Endothelial cell of umbilical vein (primary cell): ENCODE data around the gene OSGEP. TPM values are rescaled to one million over a fixed set of nuclear protein-coding genes. Genes with fewer than 3 reads are reported as not detected.

ENCODE experiments used
- BruUV-seq: library from RNA; stranded (reverse); fragments of 400-500 nt; replicated peaks from 2 replicates; lab custom pipeline; 2021; lab: Mats Ljungman, UMichigan
- CTCF ChIA-PET: fragments of 300-600, 350-600 bp; sonication (Branson Sonifier 250); formaldehyde crosslinking; loops from one replicate; lab custom pipeline; 2021; ENCODE audit warnings: antibody characterized with exemption, inconsistent platforms; lab: Charles Lee
- POLR2A ChIA-PET: fragments of 300-600, 350-600 bp; sonication (Branson Sonifier 250); formaldehyde crosslinking; loops from one replicate; lab custom pipeline; 2021; ENCODE audit warnings: antibody characterized with exemption, inconsistent platforms; lab: Charles Lee
- DNase-seq: peaks from one replicate; pipeline ENCODE4 v3.0.0-alpha.2; 2011; ENCODE audit warnings: low read depth, low spot score
- FAIRE-seq: peaks from 2 replicates; lab custom pipeline; 2011; peaks lifted over from hg19 to GRCh38; lab: Jason Lieb, UNC
- H2AFZ ChIP-seq: 2 replicates; pipeline ENCODE4 v1.6.0; 2012; ENCODE audit warnings: low read depth, low read length, control low read depth, inconsistent platforms
- H3K27ac ChIP-seq: 2 replicates; pipeline ENCODE4 v1.5.1; 2011; ENCODE audit warnings: low read depth, mild to moderate bottlenecking, control low read depth, low read length, moderate library complexity; ENCODE audit not compliant: insufficient read depth
- H3K27me3 ChIP-seq, 2 experiments: 2 replicates each; pipeline versions ENCODE4 v1.6.0 to v1.6.1; 2011; ENCODE audit warnings: low read length in 2 of 2, mixed read lengths in 1 of 2; ENCODE audit not compliant: control insufficient read depth in 2 of 2, insufficient read depth in 2 of 2
- H3K36me3 ChIP-seq, 2 experiments: 2 replicates in 1 of 2; 3 replicates in 1 of 2; pipeline ENCODE4 v1.5.1; 2011; ENCODE audit warnings: low read length in 2 of 2, mild to moderate bottlenecking in 1 of 2, moderate library complexity in 1 of 2; ENCODE audit not compliant: control insufficient read depth in 2 of 2, insufficient read depth in 2 of 2; ENCODE audit errors: extremely low read depth in 1 of 2
- H3K4me1 ChIP-seq: 3 replicates; pipeline ENCODE4 v1.5.1; 2011; ENCODE audit warnings: mild to moderate bottlenecking, low read length; ENCODE audit not compliant: control insufficient read depth, insufficient read depth; ENCODE audit errors: extremely low read depth
- H3K4me2 ChIP-seq: 2 replicates; pipeline ENCODE4 v1.6.1; 2011; ENCODE audit warnings: low read length, control low read depth, mixed read lengths; ENCODE audit not compliant: insufficient read depth
- H3K4me3 ChIP-seq, 3 experiments: fragments of 200-600 bp in 1 of 3; sonication (generic), shearing (Covaris generic) in 1 of 3; replicated peaks in 1 of 3; 2 replicates each; pipeline ENCODE4 v1.5.1; 2011 to 2016; ENCODE audit warnings: control low read depth in 3 of 3, low read length in 3 of 3, mild to moderate bottlenecking in 2 of 3, inconsistent platforms in 1 of 3, low read depth in 1 of 3, moderate library complexity in 1 of 3; ENCODE audit not compliant: insufficient read depth in 1 of 3
- H3K79me2 ChIP-seq: 2 replicates; pipeline ENCODE4 v1.6.0; 2012; ENCODE audit warnings: low read length, inconsistent platforms; ENCODE audit not compliant: control insufficient read depth, insufficient read depth
- H3K9ac ChIP-seq: replicated peaks from 2 replicates; pipeline ENCODE3; 2011; ENCODE audit warnings: low read length, control low read depth; ENCODE audit not compliant: insufficient read depth; ENCODE audit errors: extremely low read depth
- H3K9me1 ChIP-seq: replicated peaks from 3 replicates; pipeline ENCODE4 v1.6.0; 2011; ENCODE audit warnings: mild to moderate bottlenecking, low read length; ENCODE audit not compliant: control insufficient read depth, insufficient read depth; ENCODE audit errors: extremely low read depth
- H3K9me3 ChIP-seq: replicated peaks from 2 replicates; pipeline ENCODE4 v1.5.1; 2012; ENCODE audit warnings: low read length, inconsistent platforms; ENCODE audit not compliant: control insufficient read depth, insufficient read depth
- H4K20me1 ChIP-seq: replicated peaks from 2 replicates; pipeline ENCODE3; 2011; ENCODE audit warnings: mild to moderate bottlenecking, low read length; ENCODE audit not compliant: control insufficient read depth, insufficient read depth; ENCODE audit errors: extremely low read depth
- CTCF ChIP-seq, 2 donors: IDR thresholded peaks; 1 replicate in 1 of 2; 2 replicates in 1 of 2; pipeline ENCODE4 v1.5.1; 2011; ENCODE audit warnings: low read length in 2 of 2, mild to moderate bottlenecking in 2 of 2, moderate library complexity in 2 of 2, control low read depth in 1 of 2, inconsistent platforms in 1 of 2, low read depth in 1 of 2; ENCODE audit not compliant: insufficient read depth in 1 of 2; ENCODE audit errors: extremely low read depth in 1 of 2
- EZH2 ChIP-seq: IDR thresholded peaks from 2 replicates; pipeline ENCODE4 v1.6.1; 2012; ENCODE audit warnings: borderline replicate concordance, low read depth, mild to moderate bottlenecking, moderate library complexity, low read length, inconsistent platforms; ENCODE audit not compliant: severe bottlenecking
- FOS ChIP-seq: IDR thresholded peaks from 2 replicates; pipeline ENCODE4 v1.6.1; 2011; ENCODE audit warnings: mild to moderate bottlenecking, low read length, moderate library complexity, borderline replicate concordance; ENCODE audit not compliant: insufficient read depth
- GATA2 ChIP-seq: IDR thresholded peaks from 2 replicates; pipeline ENCODE4 v1.7.0; 2011; ENCODE audit warnings: low read depth, mild to moderate bottlenecking, moderate library complexity, mixed read lengths, low read length; ENCODE audit not compliant: insufficient read length, insufficient read depth
- JUN ChIP-seq: IDR thresholded peaks from 2 replicates; pipeline ENCODE4 v1.6.1; 2011; ENCODE audit warnings: borderline replicate concordance, low read depth; ENCODE audit not compliant: insufficient read length, insufficient read depth
- MAX ChIP-seq: IDR thresholded peaks from 2 replicates; pipeline ENCODE4 v1.6.1; 2011; ENCODE audit not compliant: insufficient read depth, insufficient read length
- MYC ChIP-seq: IDR thresholded peaks from one replicate; pipeline ENCODE4 v1.6.1; 2011; ENCODE audit warnings: mild to moderate bottlenecking, low read depth, low read length
- POLR2A ChIP-seq: IDR thresholded peaks from 2 replicates; pipeline ENCODE4 v1.6.1; 2012; ENCODE audit warnings: low read depth, mild to moderate bottlenecking, control low read depth, low read length
- POLR2AphosphoS5 ChIP-seq: IDR thresholded peaks from 2 replicates; pipeline ENCODE4 v1.6.1; 2012; ENCODE audit warnings: low read depth, mild to moderate bottlenecking, control low read depth, low read length, moderate library complexity; ENCODE audit not compliant: insufficient read depth
- dilution Hi-C: fragments of 300-500 bp; cut with MboI; formaldehyde crosslinking; loops from one replicate; pipeline ENCODE4 v1.15.0; 2019; ENCODE audit warnings: low sequenced_read_pairs; ENCODE audit not compliant: extremely low pct_ligation_motif_present
- intact Hi-C: fragments of 100-400 bp; cut with micrococcal nuclease; formaldehyde crosslinking; loops from one replicate; pipeline ENCODE4 v1.10.0; 2022
- polyA plus RNA-seq, 4 experiments: library from polyadenylated mRNA; depleted of rRNA in 3 of 4; stranded (reverse) in 3 of 4; unstranded in 1 of 4; fragments of >200 nt; gene quantifications; 2 replicates each; pipeline versions ENCODE4 v1.2.1 to v1.2.3, GENCODE V29; 2011 to 2012; ENCODE audit warnings: missing spikeins in 1 of 4
- total RNA-seq: library from RNA; stranded (reverse); gene quantifications from 2 replicates; pipeline ENCODE4 v1.2.3, GENCODE V29; 2021

Gene OSGEP
- total and polyA plus RNA-seq, 2 donors (not counting 3 experiments of a cell fraction or from before 2014, with no cell fraction given): 41.8 to 100 TPM

GRCh38 chr14:20419419-20419818 lies 35.2 kb downstream of the OSGEP start:
- BruUV-seq: no TSS peak
- FAIRE-seq (no peak), DNase-seq (no peak)
- Histone ChIP-seq H4K20me1 (no peaks in the 10 kb centered on the region), H3K79me2 (no peaks in the 10 kb centered on the region), H3K4me3 (no peak overlapping the region), H3K9me3 (no peaks in the 10 kb centered on the region), H3K27ac (no peak overlapping the region), H3K4me1 (no peaks in the 10 kb centered on the region), H3K27me3 (no peaks in the 10 kb centered on the region), H3K9ac (no peak overlapping the region), H3K4me2 (no peak overlapping the region), H2AFZ (no peak overlapping the region), H3K9me1 (no peaks in the 10 kb centered on the region), H3K36me3 (no peaks in the 10 kb centered on the region)
- no peak for TF ChIP-seq MAX
- no peak for TF ChIP-seq JUN
- TF ChIP-seq FOS: no peak
- TF ChIP-seq CTCF (IDR thresholded peaks at IDR 0.05; ENCODE audit: extremely low read depth in 1 of 2, insufficient read depth in 1 of 2, low read depth in 1 of 2, low read length in 2 of 2): no peak
- TF ChIP-seq POLR2AphosphoS5: no peak
- TF ChIP-seq EZH2: no peak
- TF ChIP-seq MYC: no peak
- no peak for TF ChIP-seq POLR2A
- no peak for TF ChIP-seq GATA2
- dilution Hi-C loops: no loop called here
- intact Hi-C loops: no loop called here
- POLR2A ChIA-PET: no interaction called here
- CTCF ChIA-PET: no interaction called here
